Posterior vena cava (tissue), 2 donors: ENCODE measurements around the gene GTF2A1. TPM values are rescaled to one million over a fixed set of nuclear protein-coding genes. Genes with fewer than 3 reads are reported as not detected.
A peak's percentile ranks its signal among the peaks of the same experiment; 100 is the strongest.
"Not testable (repeated sequence)": the region's sequence is repeated elsewhere in the genome, so short reads cannot be mapped to it uniquely, and the experiment has no call there.

Source experiments
- DNase-seq: peaks from one replicate; pipeline ENCODE4 v3.0.0-alpha.2; 2020; ENCODE audit warnings: low spot score
- intact Hi-C, 2 donors: fragments of 100-400 bp; cut with DNase I; formaldehyde crosslinking; loops; one replicate each; pipeline versions ENCODE4 v1.14.1 to v1.14.2; 2022 to 2023
- long read RNA-seq, 2 donors: library from polyadenylated mRNA; unstranded; transcript quantifications; one replicate each; pipeline ENCODE4 v2.0.0, GENCODE V29; 2020 to 2021
- total RNA-seq, 2 donors: library from RNA; stranded (reverse); fragmentation: NEBNext Ultra II Directional; extraction: Animal tissue kit (Norgen Biotek cat#: 25700); gene quantifications; one replicate each; pipeline ENCODE4 v1.2.1, GENCODE V29; 2021
- donor health status: DM: yes; HTN: yes; CAD: no.
- donor health status: DM: yes; HTN: yes; CAD: no.

Gene GTF2A1
- 10 to 100 TPM; 28.3 to 30.6 TPM for total RNA-seq
- long read RNA-seq, donor 1, partial matches to known transcripts, result 2 of 4 reads
- long read RNA-seq, donor 1, other reads (novel, unspliced or antisense), result 2 of 4 reads
- long read RNA-seq, donor 2, full-length matches to known transcripts, result 4 of 7 reads
- long read RNA-seq, donor 2, partial matches to known transcripts, result 1 of 7 reads
- long read RNA-seq, donor 2, other reads (novel, unspliced or antisense), result 2 of 7 reads

DNA sequence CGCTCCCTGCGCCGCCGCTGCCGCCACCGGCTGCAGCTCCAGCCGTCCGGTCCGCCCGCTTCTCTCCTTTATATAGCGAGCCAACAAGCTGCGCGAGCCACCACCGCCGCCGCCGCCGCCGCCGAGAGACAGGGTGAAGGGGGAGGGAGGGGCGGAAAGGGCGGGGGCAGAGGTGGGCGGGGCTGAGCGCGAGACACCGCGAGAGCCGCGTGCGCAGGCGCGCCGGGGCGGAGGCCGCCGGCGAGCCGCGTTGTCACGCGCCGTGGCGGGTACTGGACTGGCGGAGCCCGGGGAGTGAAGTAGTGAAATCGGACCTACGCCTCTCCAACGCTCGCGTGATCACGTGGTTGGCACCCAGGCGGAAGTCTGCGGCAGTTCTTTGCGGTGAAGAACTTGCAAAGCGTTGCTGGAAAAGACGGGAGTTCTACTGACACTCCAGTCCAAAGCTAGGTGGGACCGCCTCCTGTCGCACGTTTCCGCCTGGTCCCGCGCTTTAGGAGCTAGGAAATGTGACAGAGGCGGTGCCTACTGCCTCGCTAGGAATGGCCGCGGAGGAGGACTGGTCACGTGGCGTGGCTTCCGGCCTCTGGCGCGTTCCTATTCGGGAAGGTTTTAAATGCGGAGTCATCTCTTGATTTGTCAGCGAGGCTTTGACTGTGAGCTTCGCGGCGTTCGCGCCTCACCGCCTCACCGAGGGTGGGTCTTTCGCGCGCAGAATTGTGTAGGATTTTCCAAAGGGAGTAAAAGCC, at the start of gene GTF2A1:
Gene GTF2A1, minus strand, starts transcription at position 130 of the 749 bp plus-strand sequence. CDS start 441 bp downstream, outside the sequence.
- intact Hi-C loops, result loop anchor here in 1 of 2 donors (10.0 kb wide), 1 partner anchor 1764 kb away; no protein-coding TSS in a partner anchor
- peak; percentile 99 for DNase-seq

DNA sequence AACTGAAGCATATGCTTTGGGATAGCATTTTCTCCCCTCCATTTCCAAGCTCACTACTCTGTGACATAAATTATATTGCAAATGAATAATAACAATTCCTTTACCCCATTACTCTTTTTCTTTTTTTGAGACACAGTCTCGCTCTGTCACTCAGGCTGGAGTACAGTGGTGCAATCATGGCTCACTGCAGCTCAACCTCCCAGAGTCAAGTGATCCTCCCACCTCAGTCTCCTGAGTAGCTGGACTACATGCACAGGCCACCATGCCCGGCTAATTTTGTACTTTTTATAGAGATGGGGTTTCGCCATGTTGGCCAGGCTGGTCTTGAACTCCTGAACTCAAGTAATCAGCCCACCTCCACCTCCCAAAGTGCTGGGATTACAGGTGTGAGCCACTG, 49.2 kb upstream of the GTF2A1 start:
- intact Hi-C loops, result loop anchor here (5.0 to 10.0 kb wide), 3 partner anchors 175 to 192 kb away; no protein-coding TSS in a partner anchor
- no peak for DNase-seq

DNA sequence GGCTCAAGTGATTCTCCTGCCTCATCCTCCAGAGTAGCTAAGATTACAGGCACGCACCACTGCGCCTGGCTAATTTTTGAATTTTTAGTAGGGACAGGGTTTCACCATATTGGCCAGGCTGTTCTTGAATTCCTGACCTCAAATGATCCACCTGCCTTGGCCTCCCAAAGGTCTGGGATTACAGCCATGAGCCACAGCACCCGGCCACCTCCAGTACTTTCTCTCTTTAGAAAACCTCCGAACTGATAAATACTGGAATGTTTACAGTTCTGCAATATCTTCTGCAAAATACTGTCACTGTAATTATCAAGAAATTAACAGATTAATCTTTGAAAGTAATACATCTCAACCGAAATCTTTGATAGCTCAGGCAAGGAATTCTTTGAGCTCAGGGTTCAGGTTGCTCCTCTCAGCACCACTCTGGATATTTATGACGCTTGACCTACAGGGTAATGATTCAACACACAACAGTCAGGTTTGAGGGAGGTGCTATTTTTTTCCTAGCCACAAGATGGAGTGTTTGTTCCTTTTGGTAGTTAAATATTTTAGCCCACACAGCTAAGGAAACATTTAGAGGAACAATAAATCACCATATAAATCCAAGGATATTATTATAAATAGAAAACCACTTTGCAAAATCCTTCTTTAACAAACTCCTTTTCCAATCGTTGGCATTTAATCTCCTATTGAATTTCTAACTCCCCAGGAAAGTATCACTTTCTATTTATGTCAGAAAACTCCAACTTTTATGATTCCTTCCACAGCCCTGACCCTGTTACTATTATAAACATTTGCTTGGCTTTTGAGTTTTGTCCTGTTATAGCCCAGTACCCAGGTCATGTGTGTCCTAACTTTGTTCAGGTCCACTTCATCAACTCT, 48.6 kb upstream of the GTF2A1 start:
- intact Hi-C loops, result loop anchor here in 1 of 2 donors (5.0 kb wide), 1 partner anchor 193 kb away; no protein-coding TSS in a partner anchor
- no peak for DNase-seq

DNA sequence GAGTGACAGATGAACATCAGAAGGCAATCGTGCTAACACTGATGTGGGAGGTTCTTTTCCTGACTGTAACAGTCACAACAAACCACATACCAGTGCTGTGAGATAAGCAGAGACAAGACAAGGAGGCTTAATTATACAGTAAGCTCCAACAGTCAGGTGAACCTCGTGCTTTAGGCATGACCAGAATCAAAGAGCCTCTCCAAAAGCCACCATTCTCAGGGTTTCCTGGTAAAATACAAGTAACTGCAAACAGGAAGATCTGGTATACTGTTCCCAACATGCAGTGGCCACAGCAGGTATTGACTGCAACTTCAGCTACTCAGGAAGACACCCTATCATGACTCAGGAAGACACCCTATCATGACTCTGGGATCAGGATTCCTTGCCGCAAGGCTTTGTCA, 47.3 kb upstream of the GTF2A1 start:
- DNase-seq, result no peak
- intact Hi-C loops, result loop anchor here in 1 of 2 donors (5.0 kb wide), 1 partner anchor 194 kb away; no protein-coding TSS in a partner anchor

DNA sequence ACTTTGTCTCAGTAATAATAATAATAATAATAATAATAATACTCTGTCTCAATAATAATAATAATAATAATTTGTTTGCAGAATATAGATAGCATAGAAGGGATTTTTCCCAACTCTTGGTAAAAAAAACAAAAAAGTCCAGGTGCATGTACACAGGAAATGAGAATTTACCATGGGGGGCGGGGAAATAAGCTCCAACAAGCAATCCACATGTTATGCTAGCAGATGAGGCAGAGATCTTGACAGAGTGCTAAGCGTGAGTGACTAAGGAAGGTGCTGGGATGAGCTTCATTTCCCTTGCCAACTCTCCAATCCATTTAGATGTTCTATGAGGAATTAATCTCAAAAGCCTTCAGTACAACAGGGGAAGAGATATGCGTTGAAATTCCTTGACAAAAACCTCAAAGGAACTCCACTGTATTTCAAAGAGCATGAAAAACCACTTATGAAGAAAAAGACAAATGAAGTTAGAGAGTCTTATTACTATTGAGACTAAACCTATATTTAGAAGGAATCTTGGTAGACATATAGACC, 44.9 kb upstream of the GTF2A1 start:
- intact Hi-C loops, result loop anchor here in 1 of 2 donors (5.0 kb wide), 1 partner anchor 197 kb away; no protein-coding TSS in a partner anchor
- no peak for DNase-seq

DNA sequence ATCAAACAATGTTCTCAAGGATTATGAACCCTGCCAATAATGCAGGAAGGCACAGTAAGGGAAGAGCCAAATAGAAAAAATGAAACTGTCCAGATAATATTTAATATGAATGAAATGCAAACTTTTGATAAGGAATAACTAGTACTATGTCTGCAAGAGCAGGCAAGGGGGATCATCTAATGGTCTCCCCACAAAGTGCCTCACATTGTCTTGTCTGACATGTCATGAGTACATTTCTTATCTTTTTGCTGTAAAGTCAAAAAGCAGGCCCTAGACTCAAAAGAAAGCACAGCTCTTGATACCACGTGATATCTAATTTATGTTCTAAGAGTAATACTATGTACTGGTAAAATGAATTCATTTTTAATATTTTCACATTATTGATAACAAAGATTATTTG, 43.9 kb upstream of the GTF2A1 start:
- intact Hi-C loops, result loop anchor here in 1 of 2 donors (5.0 kb wide), 1 partner anchor 198 kb away; no protein-coding TSS in a partner anchor

DNA sequence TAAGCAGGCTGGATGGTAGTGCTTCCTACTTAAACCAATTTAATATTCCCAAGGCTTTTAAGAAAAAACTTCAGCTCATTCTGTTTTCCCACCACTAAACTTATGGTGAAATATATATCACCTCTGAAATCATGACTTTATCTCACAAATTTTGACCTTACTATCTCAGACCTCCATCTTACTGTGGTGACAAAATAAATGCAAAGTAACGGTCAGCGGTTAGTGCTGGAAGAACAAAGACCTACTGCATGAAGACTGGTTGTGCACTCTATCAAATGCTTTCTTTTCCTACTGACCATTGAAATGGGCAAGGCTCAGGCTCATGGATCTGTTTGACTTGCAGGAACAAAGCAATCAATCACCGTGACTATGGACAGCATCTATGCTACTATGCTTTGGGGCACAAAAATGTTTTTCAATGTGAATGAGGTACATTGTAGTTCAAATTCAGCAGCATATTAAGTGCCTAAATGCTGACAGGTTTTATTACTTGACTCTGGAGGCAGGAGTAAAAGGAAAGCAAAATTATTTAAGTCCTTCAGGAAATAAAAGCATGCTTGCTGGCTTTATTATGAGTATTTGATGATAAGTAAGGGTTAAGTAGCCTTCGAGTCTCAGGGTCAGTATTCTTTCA, 43.1 kb upstream of the GTF2A1 start:
- DNase-seq, result no peak
- intact Hi-C loops, result no loop called here

More for the DNA sequence above, 43.9 kb upstream of the GTF2A1 start:
- DNase-seq, result no peak

DNA sequence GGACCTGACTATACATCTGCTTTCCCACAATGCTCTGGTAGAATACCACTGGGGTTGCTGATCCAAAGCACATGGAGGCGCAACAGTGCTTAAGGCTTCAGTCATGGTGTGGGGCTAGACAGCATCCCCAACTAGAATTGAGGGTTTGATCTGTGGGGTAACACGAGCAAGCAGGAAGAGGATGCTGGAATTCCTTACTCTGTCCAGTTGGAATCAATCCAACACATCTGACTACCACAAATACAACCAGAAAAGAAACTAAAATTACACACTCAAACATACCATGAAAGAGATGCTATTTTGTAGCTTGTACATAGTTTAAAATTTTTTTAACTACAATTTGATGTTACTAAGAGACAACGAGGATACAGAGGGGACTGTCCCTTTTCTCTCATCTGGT, 40.4 kb upstream of the GTF2A1 start:
- intact Hi-C loops, result no loop called here
- DNase-seq, result no peak

DNA sequence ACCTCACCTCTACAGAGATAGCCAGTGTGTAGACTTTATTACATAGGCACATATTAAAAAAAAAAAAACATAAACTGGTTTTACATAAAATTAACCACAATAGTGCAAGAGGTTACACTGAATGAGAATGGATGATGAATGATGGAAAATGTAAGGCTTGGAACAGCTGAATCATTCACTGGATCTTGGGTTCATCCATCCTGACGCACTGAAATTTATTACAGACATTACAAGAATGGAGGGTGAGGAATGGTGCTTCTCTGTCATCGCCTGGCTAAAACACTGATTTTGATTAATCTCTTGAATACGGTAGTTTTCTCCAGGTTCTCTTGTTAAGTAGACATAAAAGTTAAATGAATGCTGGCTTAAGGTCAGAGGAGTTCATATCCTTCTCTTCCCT, 40.0 kb upstream of the GTF2A1 start:
- intact Hi-C loops, result no loop called here
- DNase-seq, result no peak

DNA sequence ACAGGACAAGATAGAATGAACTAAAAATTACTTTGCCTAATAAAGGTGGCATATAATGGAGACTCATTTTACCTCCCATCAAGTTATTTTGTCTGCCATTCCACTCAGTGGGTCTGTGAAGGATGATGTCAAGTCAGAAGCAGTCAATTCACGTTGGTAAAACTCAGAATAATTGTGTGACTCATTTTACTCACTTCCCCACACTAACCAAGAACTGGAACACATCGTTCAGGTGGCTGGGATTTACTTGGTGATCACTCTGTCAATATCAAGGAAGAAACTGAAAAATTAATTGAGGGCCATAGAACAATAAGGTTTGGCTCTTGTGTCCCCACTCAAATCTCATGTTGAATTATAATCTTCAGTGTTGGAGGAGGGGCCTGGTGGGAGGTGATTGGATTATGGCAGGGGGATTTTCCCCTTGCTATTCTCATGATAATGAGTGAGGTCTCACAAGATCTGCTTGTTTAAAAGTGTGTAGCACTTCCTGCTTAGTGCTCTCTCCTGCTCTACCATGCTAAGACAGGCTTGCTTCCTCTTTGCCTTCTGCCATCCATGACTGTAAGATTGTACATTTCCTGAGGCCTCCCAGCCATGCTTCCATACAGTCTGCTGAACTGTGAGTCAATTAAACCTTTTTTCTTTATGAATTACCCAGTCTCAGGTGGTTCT, 35.7 kb upstream of the GTF2A1 start:
- intact Hi-C loops, result no loop called here
- DNase-seq, result no peak

DNA sequence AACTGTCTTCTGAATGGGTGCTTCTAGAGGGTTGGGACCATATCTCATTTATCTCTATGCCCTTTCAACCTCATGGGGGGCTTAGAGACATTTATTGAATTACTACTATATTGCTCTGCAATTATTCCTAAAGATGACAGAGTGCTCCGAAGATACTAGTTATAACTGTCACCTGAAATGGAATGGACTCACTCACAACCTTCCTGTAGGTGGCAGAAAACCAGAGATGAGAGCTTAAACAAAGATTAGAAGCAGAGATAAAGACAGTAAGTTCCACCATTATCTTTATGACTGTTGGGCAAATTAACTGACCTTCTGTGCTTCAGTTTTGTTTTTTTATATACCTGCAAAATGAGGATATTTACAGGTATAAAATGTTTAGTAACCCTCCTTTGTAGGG, 31.5 kb upstream of the GTF2A1 start:
- no peak for DNase-seq
- intact Hi-C loops, result loop anchor here in 1 of 2 donors (2.0 kb wide), 1 partner anchor 79 kb away; no protein-coding TSS in a partner anchor

DNA sequence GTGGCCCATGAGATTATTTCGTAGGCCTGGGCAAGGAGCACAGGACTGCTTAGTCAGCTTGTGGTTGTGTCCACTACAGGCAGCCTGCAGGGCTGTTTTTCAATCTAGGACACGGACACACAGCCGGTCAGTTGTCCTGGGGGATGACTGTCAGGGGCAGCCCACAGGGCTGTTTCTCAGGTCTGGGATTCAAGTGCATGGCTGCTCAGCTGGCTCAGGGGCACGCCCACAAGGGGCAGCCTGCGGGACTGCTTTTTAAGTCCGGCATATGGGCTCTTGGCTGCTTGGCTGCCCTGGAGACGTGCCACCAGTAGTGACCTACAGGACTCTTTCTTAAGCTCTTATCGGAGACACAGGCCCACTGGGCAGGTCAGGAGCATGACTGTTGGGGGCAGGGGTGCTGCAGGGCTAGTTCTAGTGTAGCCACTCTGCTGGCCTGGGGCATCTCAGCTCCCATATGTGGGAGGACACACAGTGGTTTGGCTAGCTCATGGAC, 26.6 kb upstream of the GTF2A1 start:
- intact Hi-C loops, result no loop called here
- DNase-seq, result no peak

DNA sequence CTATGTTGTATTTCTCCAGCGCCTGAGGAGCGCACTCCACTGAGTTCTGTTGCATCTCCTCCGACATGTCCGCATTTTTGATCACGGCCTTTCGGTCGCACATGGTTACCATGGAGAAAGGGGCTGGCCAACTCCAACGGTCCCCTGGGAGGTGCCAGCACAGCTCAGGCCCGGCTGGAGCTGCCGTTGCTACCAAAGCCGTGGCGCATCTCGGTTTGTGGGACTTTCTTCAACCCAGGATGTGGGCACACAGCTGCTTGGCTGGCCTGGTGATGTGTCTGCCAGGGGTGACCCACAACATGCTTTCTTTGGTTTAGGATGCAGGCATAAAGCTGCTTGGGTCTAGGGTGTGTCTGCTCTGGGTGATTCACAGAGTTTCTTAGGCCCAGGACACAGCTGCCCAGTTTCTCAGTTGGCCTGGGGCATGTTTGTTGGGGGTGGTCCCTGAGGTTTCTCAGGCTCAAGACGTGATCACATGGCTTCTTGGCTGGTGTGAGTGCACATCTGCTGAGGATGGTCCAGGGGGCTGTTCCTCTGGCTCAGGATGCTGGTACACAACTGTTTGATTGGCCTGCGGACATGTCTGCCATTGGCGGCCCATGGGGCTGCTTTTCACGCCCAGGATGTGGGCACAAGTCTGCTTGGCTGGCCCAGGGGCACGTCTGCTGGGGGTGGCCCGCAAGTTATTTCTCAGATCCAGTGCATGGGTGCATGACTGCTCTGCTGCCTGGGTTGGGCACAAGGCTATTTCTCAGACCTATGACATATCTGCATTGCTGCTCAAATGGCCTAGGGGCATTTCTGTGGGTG, 25.9 kb upstream of the GTF2A1 start:
- intact Hi-C loops, result no loop called here
- no peak for DNase-seq

DNA sequence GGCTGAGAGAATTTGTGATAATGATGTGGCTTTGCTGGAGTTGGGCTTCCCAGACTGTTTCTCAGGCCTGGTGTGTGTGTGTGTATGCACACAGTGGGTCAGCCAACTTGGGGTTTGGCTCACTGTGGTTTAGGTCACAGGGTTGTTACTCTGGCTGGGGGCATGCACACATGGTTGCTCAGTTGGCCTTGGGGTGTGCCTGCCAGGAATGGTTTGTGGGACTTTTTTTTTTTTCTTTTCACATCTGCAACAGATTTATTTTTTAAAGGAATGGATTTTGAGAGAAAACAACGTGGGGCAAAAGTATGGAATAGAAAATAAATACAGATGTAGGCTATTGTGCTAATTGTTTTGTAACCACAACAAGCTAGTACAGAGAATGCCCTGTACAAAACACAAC, 25.0 kb upstream of the GTF2A1 start:
- DNase-seq, result no peak
- intact Hi-C loops, result no loop called here

DNA sequence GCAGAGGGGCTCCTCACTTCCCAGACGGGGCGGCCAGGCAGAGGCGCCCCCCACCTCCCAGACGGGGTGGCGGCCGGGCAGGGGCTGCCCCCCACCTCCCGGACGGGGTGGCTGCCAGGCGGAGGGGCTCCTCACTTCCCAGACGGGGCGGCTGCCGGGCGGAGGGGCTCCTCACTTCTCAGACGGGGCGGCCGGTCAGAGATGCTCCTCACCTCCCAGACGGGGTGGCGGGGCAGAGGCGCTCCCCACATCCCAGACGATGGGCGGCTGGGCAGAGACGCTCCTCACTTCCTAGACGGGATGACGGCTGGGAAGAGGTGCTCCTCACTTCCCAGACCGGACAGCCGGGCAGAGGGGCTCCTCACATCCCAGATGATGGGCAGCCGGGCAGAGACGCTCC, 23.7 kb upstream of the GTF2A1 start:
- intact Hi-C loops, result not testable (repeated sequence)

DNA sequence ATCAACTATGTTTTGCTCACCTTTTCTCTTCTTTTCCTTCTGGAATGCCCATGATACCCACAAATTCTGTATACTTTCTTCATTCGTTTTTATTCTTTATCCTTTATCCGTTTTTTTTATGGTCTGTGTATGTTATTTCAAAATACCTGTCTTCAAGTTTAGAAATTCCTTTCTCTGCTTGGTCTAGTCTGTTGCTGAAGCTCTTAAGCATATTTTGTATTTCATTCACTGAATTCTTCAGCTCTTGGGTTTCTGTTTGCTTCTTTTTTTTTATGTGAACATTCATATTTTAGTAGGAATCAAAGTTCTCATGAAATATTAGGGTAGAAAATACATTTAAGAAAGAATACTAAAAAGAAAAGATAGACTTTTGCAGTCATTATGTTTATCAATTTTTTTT, 22.7 kb upstream of the GTF2A1 start:
- intact Hi-C loops, result no loop called here
- DNase-seq, result no peak

More for the DNA sequence above, 23.7 kb upstream of the GTF2A1 start:
- DNase-seq, result not testable (repeated sequence)

DNA sequence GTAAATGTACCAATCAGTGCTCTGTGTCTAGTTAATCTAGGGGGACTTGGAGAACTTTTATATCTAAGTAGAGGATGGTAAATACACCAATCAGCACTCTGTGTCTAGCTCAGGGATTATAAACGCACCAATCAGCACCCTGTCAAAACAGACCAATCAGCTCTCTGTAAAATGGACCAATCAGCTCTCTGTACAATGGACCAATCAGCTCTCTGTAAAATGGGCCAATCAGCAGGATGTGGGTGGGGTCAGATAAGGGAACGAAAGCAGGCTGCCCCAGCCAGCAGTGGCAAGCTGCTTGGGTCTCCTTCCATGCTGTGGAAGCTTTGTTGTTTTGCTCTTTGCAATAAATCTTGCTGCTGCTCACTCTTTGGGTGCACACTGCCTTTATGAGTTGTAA, 16.1 kb upstream of the GTF2A1 start:
- not testable (repeated sequence) for DNase-seq

More for the DNA sequence above, 16.1 kb upstream of the GTF2A1 start:
- intact Hi-C loops, result not testable (repeated sequence)
